AG08395 (cell line): ENCODE measurements around the gene PRKCB.
"Not testable (repeated sequence)": the region's sequence is repeated elsewhere in the genome, so short reads cannot be mapped to it uniquely, and the experiment has no call there.

Experiments
- DNase-seq: peaks from one replicate; pipeline ENCODE4 v3.0.0; 2012; ENCODE audit warnings: mixed read lengths, low spot score

PRKCB gene

GRCh38 chr16:23902748-23903414, 67.1 kb downstream of the PRKCB start:
- no peak for DNase-seq

DNA sequence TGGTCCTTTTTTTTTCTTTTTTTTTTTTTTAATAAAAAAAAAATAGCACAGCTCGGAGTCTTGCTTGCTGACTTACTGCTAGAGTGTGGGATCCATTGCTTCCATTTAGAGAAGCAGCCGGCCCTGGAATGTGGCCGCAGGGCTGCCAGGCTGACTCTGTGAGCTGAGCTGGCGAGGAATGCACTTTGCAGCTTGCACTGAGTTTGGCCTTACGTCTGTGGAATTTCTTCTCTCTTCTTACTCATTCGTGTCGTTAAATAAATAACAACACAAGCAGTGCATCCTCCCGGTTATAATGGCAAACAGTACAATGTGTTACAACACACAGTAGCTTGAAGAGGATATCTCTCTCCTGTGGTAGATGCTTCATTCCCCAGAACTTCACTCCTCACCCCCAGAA, 69.2 kb downstream of the PRKCB start:
- peak; percentile 70 for DNase-seq

- no peak for DNase-seq
Measured at GRCh38 chr16:23907457-23907902, 71.7 kb downstream of the PRKCB start.

GRCh38 chr16:23907903-23908302, 72.1 kb downstream of the PRKCB start:
- no peak for DNase-seq

DNA sequence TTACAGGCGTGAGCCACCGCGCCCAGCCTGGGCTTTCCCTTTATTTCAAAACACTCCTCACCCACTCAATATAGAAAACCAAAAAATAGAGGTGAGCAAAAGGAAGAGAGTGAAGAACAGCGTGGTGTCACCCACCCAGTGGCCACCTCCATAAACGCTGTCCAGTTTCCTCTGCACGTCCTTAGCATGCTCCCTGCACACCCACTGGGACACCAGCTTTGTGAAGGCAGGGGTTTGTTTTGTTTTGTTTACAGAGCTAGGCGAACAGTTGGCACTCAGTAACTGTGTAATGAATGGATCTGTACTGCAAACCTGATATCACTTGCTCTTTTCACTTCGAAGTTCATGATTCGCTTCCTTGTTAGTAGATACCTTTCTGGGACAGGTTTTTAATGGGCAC, 73.0 kb downstream of the PRKCB start:
- DNase-seq = no peak

DNA sequence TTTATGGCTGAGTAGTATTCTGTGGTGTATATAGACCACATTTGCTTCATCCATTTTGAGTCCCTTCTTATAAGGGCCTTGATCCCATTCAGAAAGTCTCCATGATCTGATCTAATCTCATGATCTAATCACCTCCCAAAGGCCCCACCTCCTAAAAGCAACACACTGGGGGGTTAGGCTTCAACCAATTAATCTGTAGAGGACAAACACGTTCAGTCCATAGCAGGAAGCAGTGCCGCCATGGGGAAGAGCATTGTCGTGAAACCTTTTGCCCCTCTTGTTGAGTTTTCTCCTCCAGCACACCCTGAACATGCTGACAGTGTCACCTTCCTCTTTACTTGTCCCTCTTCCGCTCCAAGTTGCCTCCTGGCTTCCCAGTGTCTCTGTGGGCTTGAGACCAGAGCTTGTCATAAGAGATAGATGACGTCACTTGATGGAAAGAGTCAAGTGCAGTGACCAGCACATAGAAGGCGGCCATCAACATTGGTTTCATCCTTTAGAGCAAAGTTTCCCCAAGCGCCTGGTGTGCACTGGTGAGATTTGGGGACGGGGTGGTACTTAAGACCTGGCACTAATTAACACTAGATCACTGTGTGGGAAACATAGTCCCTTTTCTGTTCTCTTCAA, 74.1 kb downstream of the PRKCB start:
- no peak for DNase-seq

DNA sequence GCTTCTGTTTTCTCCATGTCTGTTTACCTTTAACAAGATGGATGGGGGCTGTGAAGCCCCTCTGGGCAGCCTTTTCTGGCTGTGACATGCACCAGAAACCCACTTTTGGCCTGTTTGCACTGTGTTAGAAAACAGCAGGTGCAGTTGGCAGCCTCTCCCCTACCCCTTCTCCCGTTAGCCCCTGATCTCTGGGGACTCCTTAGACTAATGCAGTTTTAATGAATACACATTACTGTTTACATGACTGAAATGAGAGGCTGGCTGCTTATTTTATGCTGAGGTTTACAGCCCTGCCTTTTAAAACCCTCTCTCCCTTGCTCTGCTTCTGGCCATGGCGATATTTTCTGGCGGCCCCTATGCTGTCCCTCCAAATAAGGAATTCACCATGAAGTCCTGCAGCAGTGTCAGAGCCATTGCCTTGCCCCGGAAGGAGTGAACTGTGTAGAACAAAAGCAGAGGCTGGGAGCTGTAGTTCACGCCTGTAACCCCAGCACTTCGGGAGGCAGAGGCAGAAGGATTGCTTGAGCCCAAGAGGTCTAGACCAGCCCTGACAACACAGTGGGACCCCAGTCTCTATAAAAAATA, 79.3 kb downstream of the PRKCB start:
- no peak for DNase-seq

- DNase-seq = not testable (repeated sequence)
Measured at GRCh38 chr16:23916552-23916951, 80.8 kb downstream of the PRKCB start.

DNA sequence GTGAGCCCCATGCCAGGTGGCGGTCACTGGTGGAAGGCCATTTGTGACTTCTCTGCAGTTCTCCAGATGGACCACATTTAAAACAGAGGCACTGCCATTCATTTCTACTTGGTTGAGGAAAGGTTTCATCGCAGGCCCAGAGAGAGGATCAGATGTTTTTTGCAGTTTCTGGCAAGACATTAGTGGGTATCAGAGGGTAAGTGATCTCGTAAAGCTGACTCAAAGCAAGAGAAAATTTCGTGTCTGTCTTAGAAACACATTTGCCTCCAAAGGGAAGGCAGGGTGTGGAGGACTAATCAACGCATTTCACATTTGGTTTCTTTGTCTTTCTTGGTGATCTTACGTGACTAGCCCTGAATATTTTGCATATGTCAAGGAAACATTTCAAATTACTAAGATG, 81.8 kb downstream of the PRKCB start:
- DNase-seq = no peak

DNA sequence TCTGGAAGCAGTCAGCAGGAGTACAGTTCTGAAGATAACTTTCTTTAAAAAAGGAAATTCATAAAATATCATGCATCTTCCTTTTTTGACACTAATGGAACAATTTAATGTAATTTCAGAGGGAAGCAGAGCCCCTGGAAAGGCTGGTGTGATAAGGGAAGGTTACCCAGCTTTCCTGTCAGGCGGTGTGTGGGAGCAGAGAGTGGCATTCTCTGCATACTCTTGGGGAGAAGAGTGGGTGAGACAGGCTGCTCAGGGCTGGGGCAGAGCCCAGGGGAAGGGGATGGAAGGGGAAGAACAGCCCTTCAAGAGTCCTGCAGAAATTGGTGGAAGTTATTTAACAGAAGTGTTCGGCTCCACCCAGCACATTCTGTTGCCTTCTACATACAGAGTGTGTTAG, 84.7 kb downstream of the PRKCB start:
- no peak for DNase-seq

- DNase-seq = no peak
Measured at GRCh38 chr16:23920899-23921298, 85.1 kb downstream of the PRKCB start.

DNA sequence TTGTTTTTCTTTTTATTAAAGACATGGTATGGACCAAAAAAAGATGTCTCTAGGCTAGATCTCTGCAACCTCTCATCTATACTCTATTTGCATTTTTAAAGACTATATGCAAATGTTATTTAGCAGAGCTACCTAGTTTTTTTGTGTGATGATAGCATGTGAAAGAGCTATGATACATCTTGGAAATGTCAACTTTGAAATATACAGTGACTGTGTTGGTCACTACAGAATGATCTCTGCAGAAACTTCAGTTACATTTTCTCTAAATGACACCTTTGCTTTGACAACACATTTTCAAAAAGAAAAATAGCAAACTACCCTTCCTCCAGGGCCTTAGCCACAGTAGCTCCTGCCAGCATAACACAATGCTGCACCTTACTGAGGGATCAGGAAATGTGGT, 86.6 kb downstream of the PRKCB start:
- no peak for DNase-seq

- no peak for DNase-seq
Measured at GRCh38 chr16:23924128-23924527, 88.3 kb downstream of the PRKCB start.

DNA sequence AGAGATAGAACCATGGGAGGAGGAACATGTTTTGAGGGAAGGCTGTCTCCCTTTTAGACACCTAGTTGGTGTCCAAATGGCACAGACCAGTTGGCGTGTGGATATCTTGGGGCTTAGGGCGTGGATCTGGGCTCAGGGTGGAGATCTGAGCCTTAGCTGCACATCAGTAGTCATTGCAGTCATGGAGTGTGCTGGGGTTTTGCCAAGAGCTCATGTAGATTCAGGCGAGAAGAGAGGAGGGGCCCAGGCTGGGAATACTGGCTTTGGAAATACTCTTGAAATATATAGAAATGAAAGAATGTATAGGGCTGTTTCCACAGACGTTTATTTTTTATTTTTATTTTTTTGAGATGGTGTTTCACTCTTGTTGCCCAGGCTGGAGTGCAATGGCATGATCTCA, 92.0 kb downstream of the PRKCB start:
- DNase-seq = no peak

DNA sequence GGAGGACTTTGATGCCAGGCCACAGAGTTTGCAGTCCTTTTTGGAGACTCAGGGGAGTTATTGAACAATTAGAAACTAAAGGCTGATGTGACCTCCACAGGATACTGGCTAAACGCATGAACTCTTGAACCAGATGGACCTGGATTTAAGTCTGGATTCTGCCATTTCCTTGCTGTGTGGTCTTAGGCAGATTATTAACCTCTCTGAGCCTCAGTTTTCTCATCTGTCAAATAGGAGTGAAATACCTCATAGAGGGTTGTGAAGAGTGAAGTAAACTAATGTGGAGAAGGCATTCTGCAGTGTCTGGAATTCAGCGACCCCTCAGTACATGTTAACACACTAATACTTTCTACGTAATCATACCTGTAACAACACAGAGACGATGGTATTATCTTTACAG, 93.5 kb downstream of the PRKCB start:
- no peak for DNase-seq

GRCh38 chr16:23929856-23930255, 94.1 kb downstream of the PRKCB start:
- no peak for DNase-seq

DNA sequence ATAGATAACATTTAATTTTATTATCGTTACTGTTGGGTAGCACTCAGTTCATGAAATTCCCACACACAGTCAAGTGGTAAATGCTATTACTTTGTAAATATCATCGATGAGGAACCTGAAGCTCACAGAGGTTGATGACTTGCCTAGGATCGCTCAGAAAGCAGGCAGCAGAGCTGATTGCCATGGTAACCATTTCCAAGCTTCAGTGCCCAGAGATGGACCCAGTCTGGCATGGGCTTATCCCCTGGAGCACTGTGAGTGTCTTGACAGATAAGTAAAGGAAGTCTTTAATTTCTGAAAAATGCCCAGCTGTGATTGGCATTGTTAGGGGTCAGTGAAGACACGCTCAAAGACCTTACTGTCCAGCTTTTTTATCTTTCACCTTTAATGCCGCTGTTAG, 95.0 kb downstream of the PRKCB start:
- no peak for DNase-seq

DNA sequence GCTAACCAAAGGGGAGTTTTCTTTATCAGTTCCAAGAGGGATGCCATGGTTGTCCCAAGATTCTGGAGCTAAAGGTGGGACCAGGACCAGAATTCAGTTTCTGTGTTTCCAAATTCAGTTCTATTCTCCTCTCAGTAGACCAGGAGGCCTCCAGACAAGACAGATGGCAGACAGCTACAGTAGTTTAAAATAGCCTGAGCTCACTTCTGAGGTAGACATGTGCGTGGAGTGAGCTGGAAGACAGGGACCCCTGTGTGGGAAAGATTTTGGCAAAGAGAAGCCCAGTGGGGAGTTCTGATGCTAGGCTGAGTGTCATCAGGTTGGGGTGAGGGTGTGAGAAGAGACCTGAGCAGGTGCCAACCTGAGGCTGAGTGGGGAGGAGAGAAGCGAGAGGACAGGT, 95.4 kb downstream of the PRKCB start:
- no peak for DNase-seq

DNA sequence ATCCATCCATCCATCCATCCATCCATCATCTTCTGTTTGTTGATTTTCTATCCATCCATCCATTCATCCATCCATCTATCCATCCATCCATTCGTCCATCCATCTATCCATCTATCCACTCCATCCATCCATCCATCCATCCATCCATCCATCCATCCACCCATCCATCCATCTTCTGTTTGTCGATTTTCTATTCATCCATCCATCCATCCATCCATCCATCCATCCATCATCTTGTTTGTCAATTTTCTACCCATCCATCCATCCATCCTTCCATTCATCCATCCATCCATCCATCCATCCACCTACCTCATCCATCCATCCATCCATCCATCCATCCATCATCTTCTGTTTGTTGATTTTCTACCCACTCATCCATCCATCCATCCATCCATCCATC, 97.9 kb downstream of the PRKCB start:
- not testable (repeated sequence) for DNase-seq

DNA sequence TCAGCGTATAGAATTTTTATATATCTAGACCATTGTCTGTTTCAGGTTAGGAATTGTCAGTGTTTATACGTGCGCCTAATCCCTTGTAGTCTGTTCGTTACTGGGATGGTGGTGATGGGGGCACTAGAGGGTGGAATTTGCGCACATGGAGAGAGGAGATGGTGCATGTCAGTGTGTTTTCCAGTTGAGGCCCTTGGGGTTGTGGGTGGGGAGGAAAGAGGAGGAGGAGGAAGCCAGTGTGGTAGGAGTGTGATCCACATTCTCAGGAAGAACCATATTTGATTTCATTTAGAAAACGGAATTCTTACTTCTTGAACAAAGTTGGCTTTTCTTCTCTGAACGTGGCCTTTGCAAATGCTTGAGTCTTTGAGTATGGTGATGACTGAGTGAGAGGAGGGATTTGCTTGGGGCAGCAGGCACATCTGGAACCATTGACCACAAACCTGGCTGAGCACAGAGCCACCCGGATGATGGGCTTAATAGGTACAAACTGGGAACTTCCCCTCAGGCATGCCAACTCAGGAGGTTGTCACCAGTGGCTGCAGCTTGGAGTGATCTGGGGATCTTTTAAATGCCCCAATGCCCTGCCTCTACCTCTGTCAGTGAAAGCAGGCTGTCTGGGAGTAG, 98.9 kb downstream of the PRKCB start:
- DNase-seq = no peak

GRCh38 chr16:23940111-23940510, 104.3 kb downstream of the PRKCB start:
- no peak for DNase-seq

DNA sequence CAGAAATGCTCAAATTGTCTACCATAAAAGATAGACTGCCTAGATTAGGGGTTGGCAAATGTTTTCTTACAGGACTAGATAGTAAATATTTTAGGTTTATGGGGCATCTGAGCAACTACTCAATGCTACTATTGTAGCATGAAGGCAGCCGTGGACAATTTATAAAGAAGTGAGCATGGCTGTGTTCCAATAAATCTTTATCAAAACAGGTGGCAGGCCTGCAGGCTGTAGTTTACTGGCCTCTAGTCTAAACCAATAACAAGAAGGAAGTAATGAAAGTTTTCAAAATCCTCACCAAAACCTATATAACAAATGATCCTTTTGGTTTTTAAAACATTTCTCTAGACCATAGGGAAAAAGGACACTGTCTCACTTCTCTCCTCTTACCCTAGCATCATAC, 105.2 kb downstream of the PRKCB start:
- no peak for DNase-seq

DNA sequence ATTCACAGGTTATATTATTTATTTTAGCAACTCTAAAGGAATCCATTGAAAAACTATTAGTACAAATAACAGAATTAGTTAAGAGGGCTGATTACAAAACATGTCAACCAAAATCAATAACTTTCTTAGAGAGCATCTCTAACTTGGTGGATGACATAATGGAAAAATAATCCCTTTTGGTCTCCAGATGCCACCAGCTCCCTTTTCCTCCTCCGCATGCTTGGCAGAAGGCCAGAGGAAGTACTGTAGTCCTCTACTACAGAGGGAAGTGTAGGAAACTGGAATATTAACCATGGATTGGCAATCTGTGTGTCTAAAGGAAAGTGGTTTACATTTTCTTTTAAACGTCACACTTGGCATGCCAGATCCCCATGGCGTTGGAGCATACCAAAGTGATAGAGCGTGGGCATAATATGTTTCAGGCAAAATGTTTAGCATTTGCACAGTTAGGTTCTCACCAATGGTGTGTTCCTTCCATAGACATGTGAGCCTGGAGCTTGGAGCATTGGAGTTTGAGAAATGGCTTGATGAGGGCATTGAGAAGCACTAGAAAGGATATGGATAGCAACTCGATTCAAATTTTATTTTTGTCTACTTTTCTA, 106.3 kb downstream of the PRKCB start:
- DNase-seq = no peak
